Measurements from ENCODE around the gene TXNDC17. TPM values are rescaled to one million over a fixed set of nuclear protein-coding genes. Genes with fewer than 3 reads are reported as not detected.

TXNDC17 gene
- total RNA-seq, 1 donor from 2014 or later: 94.0 TPM

GRCh38 chr17:6670571-6670970, 29.7 kb downstream of the TXNDC17 start:
- Mint-ChIP-seq H3K27ac (no peak overlapping the region), H3K4me1 (ENCODE audit: low read depth) (peaks cover 7% of the 10 kb centered on the region), H3K4me3 (no peak overlapping the region), H3K9me3 (no peaks in the 10 kb centered on the region), H3K27me3 (ENCODE audit: insufficient read depth) (peaks cover 7% of the 10 kb centered on the region), H3K36me3 (ENCODE audit: low read depth) (no peaks in the 10 kb centered on the region)
- no peak for DNase-seq (ENCODE audit: low spot score)
- intact Hi-C loops (cut with micrococcal nuclease): no loop called here

DNA sequence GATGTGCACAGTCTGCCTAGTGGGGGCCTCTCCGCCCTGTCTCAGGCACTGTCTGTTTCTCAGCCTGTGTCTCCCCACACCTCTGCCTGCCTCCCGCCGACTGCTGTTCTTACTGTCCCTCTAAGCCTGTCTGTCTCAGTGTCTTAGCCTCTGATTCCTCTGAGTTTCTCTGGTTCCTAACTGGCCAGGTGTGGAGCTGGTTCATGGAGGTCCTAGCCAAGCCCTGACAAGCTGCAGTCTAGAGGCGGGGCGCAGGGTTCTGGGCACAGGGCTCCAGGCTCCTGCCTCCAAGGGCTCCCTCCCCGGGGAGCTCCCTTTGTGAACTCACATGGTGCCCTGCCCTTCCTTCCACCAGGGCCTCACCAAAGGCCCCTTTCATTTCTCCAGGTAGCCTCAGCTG, 30.1 kb downstream of the TXNDC17 start:
- Mint-ChIP-seq H3K4me1 (ENCODE audit: low read depth) (peaks cover 7% of the 10 kb centered on the region), H3K9me3 (no peaks in the 10 kb centered on the region), H3K36me3 (ENCODE audit: low read depth) (no peaks in the 10 kb centered on the region), H3K4me3 (no peak overlapping the region), H3K27ac (no peak overlapping the region), H3K27me3 (ENCODE audit: insufficient read depth) (peaks cover 12% of the 10 kb centered on the region)
- intact Hi-C loops (cut with micrococcal nuclease): no loop called here
- no peak for DNase-seq (ENCODE audit: low spot score)

- DNase-seq (ENCODE audit: low spot score): no peak
- Mint-ChIP-seq H3K27ac (no peak overlapping the region), H3K4me3 (no peak overlapping the region), H3K4me1 (ENCODE audit: low read depth) (peaks cover 7% of the 10 kb centered on the region), H3K9me3 (no peaks in the 10 kb centered on the region), H3K27me3 (ENCODE audit: insufficient read depth) (peaks cover 13% of the 10 kb centered on the region), H3K36me3 (ENCODE audit: low read depth) (no peaks in the 10 kb centered on the region)
- intact Hi-C loops (cut with micrococcal nuclease): no loop called here
Measured at GRCh38 chr17:6671431-6671830, 30.6 kb downstream of the TXNDC17 start.

GRCh38 chr17:6674586-6674985, 33.7 kb downstream of the TXNDC17 start:
- Mint-ChIP-seq H3K27me3 (ENCODE audit: insufficient read depth) (peaks cover 28% of the 10 kb centered on the region), H3K36me3 (ENCODE audit: low read depth) (no peaks in the 10 kb centered on the region), H3K4me1 (ENCODE audit: low read depth) (peaks cover 4% of the 10 kb centered on the region), H3K4me3 (no peak overlapping the region), H3K9me3 (no peaks in the 10 kb centered on the region), H3K27ac (no peak overlapping the region)
- intact Hi-C loops (cut with micrococcal nuclease): no loop called here
- DNase-seq (ENCODE audit: low spot score): no peak

GRCh38 chr17:6675201-6675825, 34.5 kb downstream of the TXNDC17 start:
- peaks cover 30% of the 10 kb centered on the region for H3K27me3 Mint-ChIP-seq (ENCODE audit: insufficient read depth)
- intact Hi-C loops (cut with micrococcal nuclease): no loop called here
- no peaks in the 10 kb centered on the region for H3K36me3 Mint-ChIP-seq (ENCODE audit: low read depth)
- H3K4me3 Mint-ChIP-seq: no peak overlapping the region
- no peak for DNase-seq (ENCODE audit: low spot score)
- H3K4me1 Mint-ChIP-seq (ENCODE audit: low read depth): peaks cover 4% of the 10 kb centered on the region
- H3K27ac Mint-ChIP-seq: no peak overlapping the region
- no peaks in the 10 kb centered on the region for H3K9me3 Mint-ChIP-seq

- Mint-ChIP-seq H3K4me3 (no peak overlapping the region), H3K27ac (no peak overlapping the region), H3K4me1 (ENCODE audit: low read depth) (peaks cover 4% of the 10 kb centered on the region), H3K27me3 (ENCODE audit: insufficient read depth) (peaks cover 33% of the 10 kb centered on the region), H3K36me3 (ENCODE audit: low read depth) (no peaks in the 10 kb centered on the region), H3K9me3 (no peaks in the 10 kb centered on the region)
- no peak for DNase-seq (ENCODE audit: low spot score)
- intact Hi-C loops (cut with micrococcal nuclease): no loop called here
Measured at GRCh38 chr17:6676802-6677157, 35.9 kb downstream of the TXNDC17 start.

DNA sequence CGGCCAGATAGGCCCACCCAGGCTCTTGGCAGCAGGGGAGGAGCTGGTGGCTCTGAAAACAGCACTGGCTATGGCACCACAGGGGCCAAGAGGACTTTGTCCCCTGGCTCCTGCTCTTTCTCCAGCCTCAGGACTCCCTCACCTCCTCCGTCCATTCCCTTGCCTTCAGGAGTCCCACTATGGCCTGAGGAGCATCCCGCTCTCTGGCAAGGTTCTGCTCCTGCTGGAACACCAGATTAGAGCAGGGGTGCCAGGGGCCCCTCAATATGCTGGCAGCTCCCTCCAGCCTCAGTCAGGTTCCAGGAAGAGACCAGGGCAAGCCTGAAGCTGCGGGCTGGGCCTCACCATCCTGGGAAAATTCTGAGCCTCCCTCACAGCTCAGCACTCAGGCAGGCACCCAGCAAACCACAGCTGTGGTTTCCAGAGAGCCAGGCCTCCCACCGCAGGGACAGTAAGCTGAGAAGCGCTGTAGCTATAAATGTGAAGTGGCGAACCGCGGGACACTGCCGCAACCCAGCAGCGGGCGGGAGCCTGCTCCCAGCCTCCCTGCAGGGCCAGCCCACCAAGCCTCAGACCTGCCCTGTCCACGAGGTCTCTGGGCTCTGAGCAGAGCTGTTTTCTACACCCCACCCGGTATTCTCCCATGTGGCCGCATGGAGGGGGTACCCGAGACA, 36.4 kb downstream of the TXNDC17 start:
- Mint-ChIP-seq H3K27me3 (ENCODE audit: insufficient read depth) (peaks cover 33% of the 10 kb centered on the region), H3K36me3 (ENCODE audit: low read depth) (no peaks in the 10 kb centered on the region), H3K27ac (no peak overlapping the region), H3K4me1 (ENCODE audit: low read depth) (peaks cover 4% of the 10 kb centered on the region), H3K4me3 (no peak overlapping the region), H3K9me3 (no peaks in the 10 kb centered on the region)
- no peak for DNase-seq (ENCODE audit: low spot score)
- intact Hi-C loops (cut with micrococcal nuclease): no loop called here

DNA sequence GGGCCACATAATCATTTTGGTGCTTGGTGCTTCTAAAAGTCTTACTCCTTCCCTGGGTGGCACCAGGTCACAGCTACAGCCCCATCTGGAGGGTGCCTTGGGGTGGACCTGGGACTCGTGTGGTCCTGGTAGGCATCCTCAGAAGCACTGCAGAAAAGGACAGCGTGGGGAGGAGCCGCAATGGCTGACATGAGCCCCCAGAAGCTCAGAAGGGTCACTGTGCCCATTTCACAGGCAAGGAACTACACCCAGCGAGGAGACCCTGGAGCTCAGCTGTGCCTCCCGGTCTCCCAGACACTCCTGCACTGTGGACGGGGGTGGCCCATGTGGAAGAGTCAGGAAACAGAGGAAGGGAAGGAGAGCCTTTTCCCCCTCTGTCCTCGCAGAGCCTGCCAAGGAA, 37.1 kb downstream of the TXNDC17 start:
- peaks cover 33% of the 10 kb centered on the region for H3K27me3 Mint-ChIP-seq (ENCODE audit: insufficient read depth)
- intact Hi-C loops (cut with micrococcal nuclease): no loop called here
- no peak overlapping the region for H3K4me3 Mint-ChIP-seq
- no peaks in the 10 kb centered on the region for H3K9me3 Mint-ChIP-seq
- peaks cover 4% of the 10 kb centered on the region for H3K4me1 Mint-ChIP-seq (ENCODE audit: low read depth)
- no peaks in the 10 kb centered on the region for H3K36me3 Mint-ChIP-seq (ENCODE audit: low read depth)
- H3K27ac Mint-ChIP-seq: no peak overlapping the region
- no peak for DNase-seq (ENCODE audit: low spot score)

DNA sequence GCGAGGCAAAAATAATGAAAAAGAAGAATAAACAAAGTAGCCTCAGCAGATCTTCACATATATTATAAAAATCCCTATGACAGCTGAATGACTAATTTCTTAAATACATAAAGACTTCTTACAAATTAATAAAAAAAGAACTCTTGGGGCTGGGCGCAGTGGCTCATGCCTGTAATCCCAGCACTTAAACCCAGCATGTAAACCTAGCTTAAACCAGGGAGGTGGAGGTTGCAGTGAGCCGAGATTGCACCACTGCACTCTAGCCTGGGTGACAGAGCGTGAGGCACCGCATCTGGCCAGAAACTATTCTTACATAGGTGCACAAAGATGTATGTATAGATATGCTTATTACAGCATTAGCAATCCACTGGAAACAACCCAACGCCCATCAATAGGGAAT, 38.4 kb downstream of the TXNDC17 start:
- no peaks in the 10 kb centered on the region for H3K36me3 Mint-ChIP-seq (ENCODE audit: low read depth)
- H3K4me1 Mint-ChIP-seq (ENCODE audit: low read depth): peaks cover 4% of the 10 kb centered on the region
- intact Hi-C loops (cut with micrococcal nuclease): no loop called here
- no peaks in the 10 kb centered on the region for H3K9me3 Mint-ChIP-seq
- no peak overlapping the region for H3K4me3 Mint-ChIP-seq
- H3K27ac Mint-ChIP-seq: no peak overlapping the region
- H3K27me3 Mint-ChIP-seq (ENCODE audit: insufficient read depth): peaks cover 33% of the 10 kb centered on the region
- DNase-seq (ENCODE audit: low spot score): no peak

DNA sequence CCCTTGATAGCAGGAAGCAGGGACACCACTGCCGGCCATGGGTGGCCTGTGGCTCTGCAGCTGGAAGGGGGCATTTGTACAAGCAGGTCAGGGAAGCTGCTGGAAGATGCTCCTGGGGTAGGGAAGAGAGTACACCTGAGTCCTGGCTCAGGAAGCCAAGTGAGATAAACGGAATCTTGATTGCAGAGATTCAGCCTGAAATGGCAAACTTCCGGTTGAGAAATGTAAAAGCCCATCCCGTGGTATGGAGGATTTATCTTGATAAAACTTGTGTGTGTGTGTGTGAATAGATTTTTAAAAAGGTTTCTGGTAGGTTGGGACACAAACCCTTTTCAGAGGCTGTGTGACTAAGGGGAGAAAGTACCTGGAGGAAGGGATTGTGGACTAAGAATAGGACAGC, 40.3 kb downstream of the TXNDC17 start:
- intact Hi-C loops (cut with micrococcal nuclease): no loop called here
- DNase-seq (ENCODE audit: low spot score): no peak
- no peaks in the 10 kb centered on the region for H3K9me3 Mint-ChIP-seq
- peaks cover 27% of the 10 kb centered on the region for H3K27me3 Mint-ChIP-seq (ENCODE audit: insufficient read depth)
- no peak overlapping the region for H3K27ac Mint-ChIP-seq
- no peak overlapping the region for H3K4me3 Mint-ChIP-seq
- peaks cover 4% of the 10 kb centered on the region for H3K4me1 Mint-ChIP-seq (ENCODE audit: low read depth)
- no peaks in the 10 kb centered on the region for H3K36me3 Mint-ChIP-seq (ENCODE audit: low read depth)

DNA sequence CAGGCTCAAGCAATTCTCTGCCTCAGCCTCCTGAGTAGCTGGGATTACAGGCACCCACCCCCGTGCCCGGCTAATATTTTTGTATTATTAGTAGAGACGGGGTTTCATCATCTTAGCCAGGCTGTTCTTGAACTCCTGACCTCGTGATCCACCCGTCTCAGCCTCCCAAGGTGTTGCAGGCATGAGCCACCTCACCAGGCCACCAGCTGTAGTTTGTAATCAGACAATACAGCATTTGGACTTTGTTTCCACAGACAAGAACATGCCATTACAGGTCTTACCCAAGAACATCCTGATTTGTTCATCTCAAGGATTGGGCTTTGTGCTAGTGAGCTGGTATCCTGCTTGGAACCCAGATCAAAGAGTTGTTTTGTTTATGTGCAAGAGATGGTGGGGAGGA, 40.8 kb downstream of the TXNDC17 start:
- Mint-ChIP-seq H3K4me3 (no peak overlapping the region), H3K27ac (no peak overlapping the region), H3K4me1 (ENCODE audit: low read depth) (peaks cover 4% of the 10 kb centered on the region), H3K9me3 (no peaks in the 10 kb centered on the region), H3K27me3 (ENCODE audit: insufficient read depth) (peaks cover 27% of the 10 kb centered on the region), H3K36me3 (ENCODE audit: low read depth) (no peaks in the 10 kb centered on the region)
- intact Hi-C loops (cut with micrococcal nuclease): no loop called here
- DNase-seq (ENCODE audit: low spot score): no peak

GRCh38 chr17:6682339-6682738, 41.5 kb downstream of the TXNDC17 start:
- H3K4me3 Mint-ChIP-seq: no peak overlapping the region
- H3K27ac Mint-ChIP-seq: no peak overlapping the region
- no peaks in the 10 kb centered on the region for H3K36me3 Mint-ChIP-seq (ENCODE audit: low read depth)

GRCh38 chr17:6683081-6683684, 42.3 kb downstream of the TXNDC17 start:
- Mint-ChIP-seq H3K27me3 (ENCODE audit: insufficient read depth) (peaks cover 17% of the 10 kb centered on the region), H3K4me3 (no peak overlapping the region), H3K4me1 (ENCODE audit: low read depth) (no peaks in the 10 kb centered on the region), H3K9me3 (no peaks in the 10 kb centered on the region), H3K36me3 (ENCODE audit: low read depth) (no peaks in the 10 kb centered on the region), H3K27ac (no peak overlapping the region)
- DNase-seq (ENCODE audit: low spot score): no peak
- intact Hi-C loops (cut with micrococcal nuclease): no loop called here

More at GRCh38 chr17:6682339-6682738, 41.5 kb downstream of the TXNDC17 start:
- peaks cover 25% of the 10 kb centered on the region for H3K27me3 Mint-ChIP-seq (ENCODE audit: insufficient read depth)
- intact Hi-C loops (cut with micrococcal nuclease): no loop called here
- DNase-seq (ENCODE audit: low spot score): no peak
- peaks cover 4% of the 10 kb centered on the region for H3K4me1 Mint-ChIP-seq (ENCODE audit: low read depth)
- H3K9me3 Mint-ChIP-seq: no peaks in the 10 kb centered on the region

Measured in activated T-helper 1 cell treated with anti-CD3 and anti-CD28 coated beads, Interleukin-12 subunit alpha, Interleukin-12 subunit beta, Interleukin-2, Interleukin-4 antibody, amounts not matched to agents 30 ng/mL and 10 ng/mL and 1 ng/mL, durations not matched to agents 14 hours and 24 hours and 36 hours (primary cell).